K562 (cell line): ENCODE data around the gene TTC39A. TPM values are rescaled to one million over a fixed set of nuclear protein-coding genes. Genes with fewer than 3 reads are reported as not detected.

Experiments used
- ATAC-seq: fragments of 200-7000 bp; cut with Tn5 transposase; 3 replicates; pipeline ENCODE4 v1.9.1; 2020; ENCODE audit warnings: moderate library complexity
- BruUV-seq: library from RNA; stranded (reverse); fragments of 400-500 nt; replicated peaks from 2 replicates; lab custom pipeline; 2021; lab: Mats Ljungman, UMichigan
- CTCF ChIA-PET: fragments of 300-600 bp; formaldehyde crosslinking; extraction: SDS; loops from one replicate; lab custom pipeline; 2021; ENCODE audit warnings: low intra/inter-chr PET ratio; lab: Yijun Ruan, JAX
- POLR2A ChIA-PET: fragments of 300-600, 350-650 bp; sonication (Branson Sonifier 250); formaldehyde crosslinking; extraction: SDS; loops from one replicate; lab custom pipeline; 2021; ENCODE audit warnings: antibody characterized with exemption, inconsistent platforms; lab: Yijun Ruan, JAX
- DNase-seq, 4 experiments: peaks; one replicate each; pipeline versions ENCODE4 v3.0.0 to v3.0.0-alpha.2; 2011 to 2018; ENCODE audit warnings: low spot score in 3 of 4, mixed read lengths in 3 of 4; ENCODE audit errors: extremely low read depth in 1 of 4
- FAIRE-seq: peaks from 2 replicates; lab custom pipeline; 2011; peaks lifted over from hg19 to GRCh38; lab: Jason Lieb, UNC
- H2AFZ ChIP-seq: 2 replicates; pipeline ENCODE4 v1.6.0; 2011; ENCODE audit warnings: low read depth, low read length, control low read depth, inconsistent platforms
- H3K27ac ChIP-seq: fragments of 200-600 bp; 3 replicates; pipeline ENCODE4 v1.8.0; 2011; ENCODE audit warnings: low read depth, mild to moderate bottlenecking, control low read depth, inconsistent platforms, low read length, moderate library complexity, mixed read lengths; ENCODE audit errors: extremely low read depth
- H3K27me3 ChIP-seq, 2 experiments: fragments of 300-600 bp in 1 of 2; 2 replicates in 1 of 2; 3 replicates in 1 of 2; pipeline versions ENCODE4 v1.6.0 to v1.8.0; 2011; ENCODE audit warnings: inconsistent platforms in 2 of 2, low read length in 2 of 2, mild to moderate bottlenecking in 1 of 2, mixed read lengths in 1 of 2, moderate library complexity in 1 of 2; ENCODE audit not compliant: control insufficient read depth in 2 of 2, insufficient read depth in 2 of 2
- H3K36me3 ChIP-seq: fragments of 300-600 bp; 3 replicates; pipeline ENCODE4 v1.8.0; 2011; ENCODE audit warnings: mild to moderate bottlenecking, low read length, inconsistent platforms; ENCODE audit not compliant: control insufficient read depth, insufficient read depth
- H3K4me1 ChIP-seq, 2 experiments: fragments of 200-600 bp in 1 of 2; replicated peaks in 1 of 2; 2 replicates in 1 of 2; 3 replicates in 1 of 2; pipeline versions ENCODE4 v1.5.1 to v1.8.0; 2011; ENCODE audit warnings: inconsistent platforms in 2 of 2, low read length in 2 of 2, mild to moderate bottlenecking in 1 of 2, mixed read lengths in 1 of 2, moderate library complexity in 1 of 2; ENCODE audit not compliant: control insufficient read depth in 2 of 2, insufficient read depth in 2 of 2
- H3K4me2 ChIP-seq: 2 replicates; pipeline ENCODE4 v1.6.1; 2011; ENCODE audit warnings: low read length, control low read depth, inconsistent platforms, mixed read lengths; ENCODE audit not compliant: insufficient read depth
- H3K4me3 ChIP-seq: fragments of 200-600 bp; sonication (generic), shearing (Covaris generic); 2 replicates; pipeline ENCODE4 v1.5.1; 2016; ENCODE audit warnings: control low read depth, inconsistent platforms
- H3K79me2 ChIP-seq: fragments of 200-600 bp; 3 replicates; pipeline ENCODE4 v1.8.0; 2011; ENCODE audit warnings: low read length, inconsistent platforms; ENCODE audit not compliant: control insufficient read depth, insufficient read depth
- H3K9ac ChIP-seq, 2 experiments: 2 replicates each; pipeline versions ENCODE4 v1.6.0 to v1.6.1; 2011; ENCODE audit warnings: low read depth in 2 of 2, low read length in 2 of 2, control low read depth in 1 of 2, inconsistent platforms in 1 of 2, mild to moderate bottlenecking in 1 of 2, mixed read lengths in 1 of 2; ENCODE audit not compliant: insufficient read depth in 1 of 2
- H3K9me1 ChIP-seq: one replicate; pipeline ENCODE4 v1.6.0; 2011; ENCODE audit warnings: inconsistent platforms, mild to moderate bottlenecking, low read length, moderate library complexity; ENCODE audit not compliant: control insufficient read depth, insufficient read depth
- H3K9me3 ChIP-seq: replicated peaks from 2 replicates; pipeline ENCODE4 v1.5.1; 2011; ENCODE audit warnings: low read depth, low read length, inconsistent platforms; ENCODE audit not compliant: control insufficient read depth, insufficient read depth
- H4K20me1 ChIP-seq: replicated peaks from 2 replicates; pipeline ENCODE4 v1.6.1; 2011; ENCODE audit warnings: low read length, inconsistent platforms, mixed read lengths; ENCODE audit not compliant: control insufficient read depth, insufficient read depth
- GATAD2B ChIP-seq: fragments of 450-650 bp; IDR thresholded peaks from 2 replicates; pipeline ENCODE4 v1.6.1; 2017; ENCODE audit warnings: mild to moderate bottlenecking, borderline replicate concordance
- JUN ChIP-seq, 2 experiments: sonication (generic) in 1 of 2; formaldehyde crosslinking in 1 of 2; IDR thresholded peaks; 2 replicates each; pipeline versions ENCODE4 v1.6.1 to v1.8.0; 2012 to 2022; ENCODE audit warnings: borderline replicate concordance in 2 of 2, mild to moderate bottlenecking in 2 of 2, improper control_type of control experiment in 1 of 2, low read depth in 1 of 2, low read length in 1 of 2, missing genetic modification reagents in 1 of 2
- NFIC ChIP-seq: fragments of 450-650 bp; IDR thresholded peaks from 2 replicates; pipeline ENCODE4 v1.6.1; 2017; ENCODE audit warnings: mild to moderate bottlenecking, inconsistent platforms
- RAD21 ChIP-seq, 2 experiments: fragments of 250-450 bp in 1 of 2; fragments of 450-650 bp in 1 of 2; sonication (Bioruptor Pico) in 1 of 2; formaldehyde crosslinking in 1 of 2; IDR thresholded peaks in 1 of 2; conservative IDR thresholded peaks in 1 of 2; 2 replicates each; pipeline versions ENCODE4 v1.4.0 to v1.8.0; 2020 to 2022; ENCODE audit warnings: mild to moderate bottlenecking in 2 of 2, moderate library complexity in 1 of 2
- WGBS: fragments of 100-300 bp; shearing (Covaris generic); methylation state at CpG from one replicate; pipeline ENCODE4 v1.1.6; 2016; ENCODE audit warnings: low coverage, mixed read lengths; ENCODE audit not compliant: insufficient coverage; ENCODE audit errors: missing lambda C conversion rate; 5-methylcytosine and 5-hydroxymethylcytosine counted together
- in situ Hi-C: fragments of 300-500 bp; cut with MboI; formaldehyde crosslinking; loops from 4 replicates; pipeline ENCODE4 v1.15.0; 2018; ENCODE audit warnings: inconsistent platforms, mixed read lengths
- intact Hi-C: fragments of 100-400 bp; cut with micrococcal nuclease; formaldehyde crosslinking; loops from 2 replicates; pipeline ENCODE4 v1.14.2; 2022
- polyA plus RNA-seq, 8 experiments: library from polyadenylated mRNA; depleted of rRNA in 4 of 8; stranded (reverse) in 5 of 8; unstranded in 3 of 8; fragments of >200 nt; fragmentation: Nextera tagmentation in 2 of 8; fragmentation: Illumina TruSeq in 1 of 8; extraction: Ambion mirVana in 2 of 8; extraction: Trizol in 1 of 8; gene quantifications; 2 replicates each; pipeline versions ENCODE4 v1.2.1 to v1.2.3, GENCODE V29; 2011 to 2014; ENCODE audit warnings: inconsistent platforms in 1 of 8, missing spikeins in 1 of 8
- total RNA-seq, 7 experiments: library from RNA; depleted of rRNA in 6 of 7; stranded (reverse); fragments of >200 nt in 6 of 7; fragmentation: Illumina TruSeq in 2 of 7; extraction: Trizol in 2 of 7; gene quantifications; 2 replicates each; pipeline versions ENCODE4 v1.2.1 to v1.2.3, GENCODE V29; 2011 to 2021; ENCODE audit warnings: low replicate concordance in 1 of 7

Gene TTC39A
- total and polyA plus RNA-seq, 9 of the 15 experiments (the other 6 are each of a cell fraction or from before 2014, with no cell fraction given): 0.18 to 0.82 (median 0.35) TPM

DNA sequence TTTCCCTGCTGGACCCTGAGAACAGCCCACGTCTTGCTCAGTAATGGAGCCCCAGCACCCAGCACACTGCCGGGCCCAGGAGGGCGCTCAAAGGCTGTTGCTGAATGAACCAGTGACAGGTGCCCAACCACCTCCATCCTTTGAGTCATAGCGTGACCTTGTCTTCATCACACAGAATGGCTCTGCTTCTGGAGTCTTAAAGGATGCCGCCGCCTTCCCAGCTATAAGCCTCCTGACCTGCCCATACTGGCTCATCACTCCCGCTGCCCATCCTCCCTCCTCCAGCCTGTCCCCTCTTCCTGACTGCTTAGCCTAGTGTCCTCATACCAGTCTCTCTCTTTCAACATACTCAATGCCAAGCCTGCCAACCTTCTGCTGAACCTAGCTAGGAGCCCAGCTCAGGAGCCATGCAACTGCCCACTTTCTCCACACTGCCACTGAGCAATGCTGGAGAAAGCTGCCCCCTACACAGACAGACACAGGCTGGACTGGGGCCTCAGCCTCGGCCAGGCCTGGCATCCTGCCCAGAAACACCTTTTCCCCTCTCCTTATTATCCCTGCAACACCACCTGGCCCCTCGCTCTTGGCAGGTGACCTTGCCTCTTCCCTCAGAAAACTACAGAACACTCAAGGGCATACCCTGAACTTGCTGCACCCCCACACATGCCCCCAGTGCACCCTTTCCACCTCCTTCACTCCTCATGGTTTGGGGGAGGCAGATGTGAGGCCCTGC, 14.1 kb downstream of the TTC39A start:
- in situ Hi-C loops: no loop called here
- 63% methylated on average over 9 of the region's 9 CpGs for WGBS
- no peaks in the 10 kb centered on the region for H3K9me3 ChIP-seq
- no peaks in the 10 kb centered on the region for H4K20me1 ChIP-seq
- H3K9ac ChIP-seq: peak overlapping the region in 1 of 2 experiments; percentile 73; a peak in 2 of 4 replicates
- H3K4me2 ChIP-seq: no peak overlapping the region
- H3K79me2 ChIP-seq: no peaks in the 10 kb centered on the region
- H3K4me3 ChIP-seq: no peak overlapping the region
- no TSS peak for BruUV-seq
- peak in 1 of 2 experiments; percentile 16; a peak in 1 of 4 replicates for TF ChIP-seq RAD21 (CRISPR knock-in tag; conservative IDR thresholded peaks at IDR 0.05 in 1 of 2, IDR thresholded peaks at IDR 0.05 in 1 of 2)
- TF ChIP-seq NFIC: peak; percentile 46; the same call in 1 of the 2 replicates
- TF ChIP-seq JUN (IDR thresholded peaks at IDR 0.05; ENCODE audit: borderline replicate concordance, low read depth, low read length): no peak
- no peak for TF ChIP-seq JUN (CRISPR knock-in tag; IDR thresholded peaks at IDR 0.05; ENCODE audit: borderline replicate concordance)
- TF ChIP-seq GATAD2B: no peak
- no peak overlapping the region for H2AFZ ChIP-seq
- H3K4me1 ChIP-seq: peaks cover 11 to 24% of the 10 kb centered on the region in 2 experiments; a peak in 4 of 5 replicates
- FAIRE-seq (no peak), DNase-seq (no peak), ATAC-seq (no peak)
- H3K36me3 ChIP-seq: no peaks in the 10 kb centered on the region
- CTCF ChIA-PET: no interaction called here
- H3K27ac ChIP-seq: no peak overlapping the region
- H3K9me1 ChIP-seq: no peaks in the 10 kb centered on the region
- intact Hi-C loops: no loop called here
- POLR2A ChIA-PET: interaction anchor here (1.3 to 1.8 kb wide), 2 partner anchors 10 to 13 kb away, joined by 3 to 5 read pairs; partner anchors contain the start of gene TTC39A
- H3K27me3 ChIP-seq: no peaks in the 10 kb centered on the region
